Tibial artery (tissue), 4 donors: Measurements from ENCODE around the gene PPFIA3.
A peak's percentile ranks its signal among the peaks of the same experiment; 100 is the strongest.

Experiments
- DNase-seq, 2 donors: peaks; one replicate each; pipeline ENCODE4 v3.0.0-alpha.2; 2019
- H3K27ac ChIP-seq, 2 donors: fragments of 200-600 bp; sonication (generic) in 1 of 2; 1 replicate in 1 of 2; 2 replicates in 1 of 2; pipeline ENCODE4 v1.5.1; 2018 to 2019; ENCODE audit warnings: mild to moderate bottlenecking in 1 of 2
- H3K27me3 ChIP-seq, 2 donors: fragments of 200-600 bp; sonication (generic) in 1 of 2; one replicate each; pipeline versions ENCODE4 v1.5.1 to v1.6.0; 2016 to 2019
- H3K36me3 ChIP-seq, 3 donors: fragments of 200-600 bp; sonication (generic) in 2 of 3; one replicate each; pipeline ENCODE4 v1.5.1; 2016 to 2019; ENCODE audit warnings: mild to moderate bottlenecking in 2 of 3
- H3K4me1 ChIP-seq, 4 donors: fragments of 200-600 bp; sonication (generic) in 2 of 4; 1 replicate in 3 of 4; 2 replicates in 1 of 4; pipeline ENCODE4 v1.5.1; 2016 to 2019
- H3K4me3 ChIP-seq, 2 donors: fragments of 200-600 bp; sonication (generic) in 1 of 2; 1 replicate in 1 of 2; 2 replicates in 1 of 2; pipeline ENCODE4 v1.5.1; 2018 to 2019; ENCODE audit warnings: mild to moderate bottlenecking in 2 of 2
- H3K9me3 ChIP-seq, 3 donors: fragments of 200-600 bp; sonication (generic) in 1 of 3; one replicate each; pipeline ENCODE4 v1.5.1; 2016 to 2019
- CTCF ChIP-seq, 2 experiments: fragments of 200-600 bp in 1 of 2; fragments of 450-650 bp in 1 of 2; IDR thresholded peaks; one replicate each; pipeline ENCODE4 v1.5.1; 2017 to 2019; ENCODE audit warnings: antibody characterized with exemption in 2 of 2, mild to moderate bottlenecking in 1 of 2, moderate library complexity in 1 of 2
- intact Hi-C: fragments of 100-400 bp; cut with DNase I; formaldehyde crosslinking; loops from one replicate; pipeline ENCODE4 v1.15.0; 2023; ENCODE audit warnings: low total_unique reads

The PPFIA3 gene

GRCh38 chr19:49148044-49148682, 28.8 kb downstream of the PPFIA3 start:
- DNase-seq = no peak
- Histone ChIP-seq H3K4me1 (peaks cover 0 to 51% (median 38%) of the 10 kb centered on the region in 4 donors), H3K4me3 (peak overlapping the region; percentile 73 to 78), H3K9me3 (no peaks in the 10 kb centered on the region), H3K27ac (no peak overlapping the region), H3K36me3 (no peaks in the 10 kb centered on the region), H3K27me3 (no peaks in the 10 kb centered on the region)
- intact Hi-C loops = loop anchor here (5.0 kb wide), 2 partner anchors 49 to 51 kb away; no protein-coding TSS in a partner anchor
- TF ChIP-seq CTCF (IDR thresholded peaks at IDR 0.05) = no peak

- DNase-seq = peak; percentile 98 to 99
- no peaks in the 10 kb centered on the region for H3K9me3 ChIP-seq
- TF ChIP-seq CTCF (IDR thresholded peaks at IDR 0.05) = no peak
- no peaks in the 10 kb centered on the region for H3K27me3 ChIP-seq
- H3K4me1 ChIP-seq = peaks cover 0 to 49% (median 37%) of the 10 kb centered on the region in 4 donors
- intact Hi-C loops = loop anchor here (5.0 kb wide), 2 partner anchors 48 to 52 kb away; no protein-coding TSS in a partner anchor
- H3K36me3 ChIP-seq = no peaks in the 10 kb centered on the region
- peak overlapping the region; percentile 73 to 78 for H3K4me3 ChIP-seq
- peak overlapping the region; percentile 71 to 80 for H3K27ac ChIP-seq
Observed at GRCh38 chr19:49148784-49149651, 29.7 kb downstream of the PPFIA3 start.

GRCh38 chr19:49149652-49150105, 30.3 kb downstream of the PPFIA3 start:
- peak in 1 of 2 experiments; percentile 10 for TF ChIP-seq CTCF (IDR thresholded peaks at IDR 0.05)
- Histone ChIP-seq H3K27me3 (no peaks in the 10 kb centered on the region), H3K4me1 (peaks cover 0 to 52% (median 37%) of the 10 kb centered on the region in 4 donors), H3K4me3 (peak overlapping the region; percentile 73 to 78), H3K27ac (peak overlapping the region; percentile 71 to 80), H3K9me3 (no peaks in the 10 kb centered on the region), H3K36me3 (no peaks in the 10 kb centered on the region)
- DNase-seq = peak; percentile 70 to 86
- intact Hi-C loops = loop anchor here (5.0 kb wide), 3 partner anchors 32 to 52 kb away; partner anchors contain the start of genes C19orf73 and PPFIA3

- intact Hi-C loops = loop anchor here (5.0 kb wide), 1 partner anchor 33 kb away; the partner anchor contains the start of genes C19orf73 and PPFIA3
- no peak for TF ChIP-seq CTCF (IDR thresholded peaks at IDR 0.05)
- Histone ChIP-seq H3K27ac (peak overlapping the region; percentile 71 to 80), H3K36me3 (no peaks in the 10 kb centered on the region), H3K4me1 (peaks cover 0 to 57% (median 39%) of the 10 kb centered on the region in 4 donors), H3K9me3 (no peaks in the 10 kb centered on the region), H3K27me3 (no peaks in the 10 kb centered on the region), H3K4me3 (peak overlapping the region; percentile 73 to 78)
- DNase-seq = peak; percentile 79 to 90
Observed at GRCh38 chr19:49150106-49150943, 31.0 kb downstream of the PPFIA3 start.

GRCh38 chr19:49150944-49151243, 31.6 kb downstream of the PPFIA3 start:
- no peaks in the 10 kb centered on the region for H3K36me3 ChIP-seq
- DNase-seq = no peak
- intact Hi-C loops = loop anchor here (5.0 kb wide), 1 partner anchor 34 kb away; the partner anchor contains the start of genes C19orf73 and PPFIA3
- no peak for TF ChIP-seq CTCF (IDR thresholded peaks at IDR 0.05)
- H3K4me3 ChIP-seq = peak overlapping the region; percentile 73 to 78
- H3K27me3 ChIP-seq = no peaks in the 10 kb centered on the region
- no peaks in the 10 kb centered on the region for H3K9me3 ChIP-seq
- H3K27ac ChIP-seq = peak overlapping the region; percentile 71 to 80
- H3K4me1 ChIP-seq = peaks cover 0 to 57% (median 38%) of the 10 kb centered on the region in 4 donors
